ENCODE data around the gene MET. TPM values are rescaled to one million over a fixed set of nuclear protein-coding genes. Genes with fewer than 3 reads are reported as not detected.

Gene MET
- total RNA-seq, 1 donor from 2014 or later, result 7.0 TPM

- H3K27ac Mint-ChIP-seq, result no peak overlapping the region
- H3K4me1 Mint-ChIP-seq, result no peaks in the 10 kb centered on the region
- Histone ChIP-seq H3F3A (ENCODE audit: low read depth) (no peaks in the 10 kb centered on the region), H3K4me2 (no peak overlapping the region), H3K27ac (no peak overlapping the region), H3K4me3 (no peak overlapping the region), H3K9ac (no peak overlapping the region), H4K20me1 (ENCODE audit: low read depth) (no peaks in the 10 kb centered on the region), H3K9me3 (ENCODE audit: low read depth) (no peaks in the 10 kb centered on the region), H2AFZ (replicated peaks) (no peak overlapping the region), H3K4me1 (no peaks in the 10 kb centered on the region), H3K27me3 (no peaks in the 10 kb centered on the region), H3K36me3 (no peaks in the 10 kb centered on the region), H3K79me2 (ENCODE audit: low read depth) (no peaks in the 10 kb centered on the region)
- no peak overlapping the region for H3K4me3 Mint-ChIP-seq
- peaks cover 2% of the 10 kb centered on the region for H3K27me3 Mint-ChIP-seq (ENCODE audit: insufficient read depth, low read depth)
- peaks cover 2% of the 10 kb centered on the region for H3K9me3 Mint-ChIP-seq
- H3K36me3 Mint-ChIP-seq, result no peaks in the 10 kb centered on the region
- no peak for DNase-seq (ENCODE audit: low spot score)
- TF ChIP-seq EZH2 (IDR thresholded peaks at IDR 0.05) (no peak), EZH2phosphoT487 (IDR thresholded peaks at IDR 0.05) (no peak), CTCF (IDR thresholded peaks at IDR 0.05) (no peak)
These were observed 37.3 kb downstream of the MET start for GRCh38 chr7:116709336-116709735.

- H3K27ac ChIP-seq, result no peak overlapping the region
- H3K79me2 ChIP-seq (ENCODE audit: low read depth), result no peaks in the 10 kb centered on the region
- Mint-ChIP-seq H3K27ac (no peak overlapping the region), H3K36me3 (no peaks in the 10 kb centered on the region), H3K4me3 (no peak overlapping the region), H3K27me3 (ENCODE audit: insufficient read depth, low read depth) (peaks cover 2% of the 10 kb centered on the region), H3K9me3 (peaks cover 2% of the 10 kb centered on the region), H3K4me1 (peaks cover 2% of the 10 kb centered on the region)
- H2AFZ ChIP-seq (replicated peaks), result no peak overlapping the region
- no peaks in the 10 kb centered on the region for H3F3A ChIP-seq (ENCODE audit: low read depth)
- no peak overlapping the region for H3K4me3 ChIP-seq
- H3K4me1 ChIP-seq, result no peaks in the 10 kb centered on the region
- H4K20me1 ChIP-seq (ENCODE audit: low read depth), result no peaks in the 10 kb centered on the region
- no peak for DNase-seq (ENCODE audit: low spot score)
- H3K36me3 ChIP-seq, result no peaks in the 10 kb centered on the region
- H3K9ac ChIP-seq, result no peak overlapping the region
- no peaks in the 10 kb centered on the region for H3K9me3 ChIP-seq (ENCODE audit: low read depth)
- no peak for TF ChIP-seq EZH2 (IDR thresholded peaks at IDR 0.05)
- TF ChIP-seq CTCF (IDR thresholded peaks at IDR 0.05), result no peak
- TF ChIP-seq EZH2phosphoT487 (IDR thresholded peaks at IDR 0.05), result no peak
- no peaks in the 10 kb centered on the region for H3K27me3 ChIP-seq
- no peak overlapping the region for H3K4me2 ChIP-seq
These were observed 38.9 kb downstream of the MET start for GRCh38 chr7:116710764-116711452.

GRCh38 chr7:116711790-116712189 lies 39.8 kb downstream of the MET start:
- Mint-ChIP-seq H3K4me1 (peaks cover 2% of the 10 kb centered on the region), H3K27me3 (ENCODE audit: insufficient read depth, low read depth) (peaks cover 2% of the 10 kb centered on the region), H3K36me3 (no peaks in the 10 kb centered on the region), H3K9me3 (peaks cover 2% of the 10 kb centered on the region), H3K4me3 (no peak overlapping the region), H3K27ac (no peak overlapping the region)
- Histone ChIP-seq H3K4me3 (no peak overlapping the region), H3K27ac (no peak overlapping the region), H3K4me2 (no peak overlapping the region), H2AFZ (replicated peaks) (no peak overlapping the region), H3K9ac (no peak overlapping the region), H3K9me3 (ENCODE audit: low read depth) (no peaks in the 10 kb centered on the region), H3K79me2 (ENCODE audit: low read depth) (no peaks in the 10 kb centered on the region), H3F3A (ENCODE audit: low read depth) (no peaks in the 10 kb centered on the region), H3K27me3 (no peaks in the 10 kb centered on the region), H4K20me1 (ENCODE audit: low read depth) (no peaks in the 10 kb centered on the region), H3K4me1 (no peaks in the 10 kb centered on the region), H3K36me3 (no peaks in the 10 kb centered on the region)
- DNase-seq (ENCODE audit: low spot score), result no peak
- TF ChIP-seq EZH2phosphoT487 (IDR thresholded peaks at IDR 0.05) (no peak), CTCF (IDR thresholded peaks at IDR 0.05) (no peak), EZH2 (IDR thresholded peaks at IDR 0.05) (no peak)
